PC-3 (cell line): ENCODE data around the gene TRPM5. TPM values are rescaled to one million over a fixed set of nuclear protein-coding genes. Genes with fewer than 3 reads are reported as not detected.

ENCODE experiments used
- ATAC-seq: fragments of 200-7000 bp; cut with Tn5 transposase; 2 replicates; pipeline ENCODE4 v1.9.1; 2020; ENCODE audit warnings: mild to moderate bottlenecking, moderate library complexity
- BruUV-seq: library from RNA; stranded (reverse); fragments of 400-500 nt; replicated peaks from 2 replicates; lab custom pipeline; 2021; lab: Mats Ljungman, UMichigan
- CTCF ChIA-PET: fragments of 300-600 bp; sonication (Branson Sonifier 250); formaldehyde crosslinking; loops from one replicate; lab custom pipeline; 2022; ENCODE audit warnings: antibody characterized with exemption; lab: Charles Lee
- POLR2A ChIA-PET: fragments of 300-600 bp; sonication (Branson Sonifier 250); formaldehyde crosslinking; loops from one replicate; lab custom pipeline; 2022; ENCODE audit warnings: antibody characterized with exemption; ENCODE audit not compliant: unreplicated experiment; lab: Charles Lee
- DNase-seq: peaks from one replicate; pipeline ENCODE4 v3.0.0-alpha.2; 2015
- H2AFZ ChIP-seq: fragments of 300-600 bp; sonication (generic); 2 replicates; pipeline ENCODE4 v1.6.0; 2016; ENCODE audit warnings: antibody characterized with exemption, low read length
- H3F3A ChIP-seq: fragments of 300-600 bp; sonication (generic); one replicate; pipeline ENCODE4 v1.6.0; 2017; ENCODE audit warnings: antibody characterized with exemption, low read length, control low read depth, mild to moderate bottlenecking; ENCODE audit not compliant: unreplicated experiment
- H3K27ac ChIP-seq: fragments of 300-600 bp; sonication (generic); 2 replicates; pipeline ENCODE4 v1.5.1; 2016; ENCODE audit warnings: mild to moderate bottlenecking, low read length
- H3K27me3 ChIP-seq: fragments of 300-600 bp; sonication (generic); 2 replicates; pipeline ENCODE4 v1.6.1; 2016; ENCODE audit warnings: low read length, mixed read lengths
- H3K36me3 ChIP-seq: fragments of 300-600 bp; sonication (generic); 2 replicates; pipeline ENCODE4 v1.6.1; 2016; ENCODE audit warnings: low read depth, mixed run types, low read length, mixed read lengths
- H3K4me1 ChIP-seq: fragments of 300-600 bp; sonication (generic); 2 replicates; pipeline ENCODE4 v1.5.1; 2016; ENCODE audit warnings: low read length; ENCODE audit not compliant: insufficient read depth
- H3K4me2 ChIP-seq: fragments of 300-600 bp; sonication (generic); 2 replicates; pipeline ENCODE4 v1.6.0; 2016; ENCODE audit warnings: low read length
- H3K4me3 ChIP-seq: fragments of 300-600 bp; sonication (generic); 2 replicates; pipeline ENCODE4 v1.5.1; 2016; ENCODE audit warnings: mild to moderate bottlenecking, low read length, mixed read lengths
- H3K79me2 ChIP-seq: fragments of 300-600 bp; sonication (generic); 2 replicates; pipeline ENCODE4 v1.6.1; 2017; ENCODE audit warnings: low read length, mixed read lengths
- H3K9ac ChIP-seq: fragments of 300-600 bp; sonication (generic); 2 replicates; pipeline ENCODE4 v1.6.0; 2016; ENCODE audit warnings: mild to moderate bottlenecking, low read length
- H3K9me2 ChIP-seq: fragments of 300-600 bp; sonication (generic); replicated peaks from 2 replicates; pipeline ENCODE4 v1.6.1; 2016; ENCODE audit warnings: mixed run types, low read length, mixed read lengths
- H3K9me3 ChIP-seq: fragments of 300-600 bp; sonication (generic); 2 replicates; pipeline ENCODE4 v1.6.1; 2016; ENCODE audit warnings: low read length, mixed read lengths
- H4K20me1 ChIP-seq: fragments of 300-600 bp; sonication (generic); 2 replicates; pipeline ENCODE4 v1.6.1; 2016; ENCODE audit warnings: low read length, mixed read lengths
- EZH2 ChIP-seq: fragments of 300-600 bp; sonication (generic); IDR thresholded peaks from one replicate; pipeline ENCODE4 v1.6.1; 2017; ENCODE audit warnings: antibody characterized with exemption, mild to moderate bottlenecking, low read length; ENCODE audit not compliant: unreplicated experiment
- EZH2phosphoT487 ChIP-seq: fragments of 300-600 bp; sonication (generic); IDR thresholded peaks from 2 replicates; pipeline ENCODE4 v1.6.1; 2018; ENCODE audit warnings: mild to moderate bottlenecking, antibody characterized with exemption, low read length, borderline replicate concordance
- intact Hi-C: fragments of 100-400 bp; cut with micrococcal nuclease; formaldehyde crosslinking; loops from 2 replicates; pipeline ENCODE4 v1.9.0; 2023
- total RNA-seq: library from RNA; depleted of rRNA; stranded (reverse); fragments of >200 nt; gene quantifications from 2 replicates; pipeline ENCODE4 v1.2.3, GENCODE V29; 2014
- TF ChIP-seq, protein P1 (sequence below): fragments of 300-600 bp; sonication (generic); conservative IDR thresholded peaks from 2 replicates; pipeline ENCODE4 v1.5.1; 2017; ENCODE audit warnings: antibody characterized with exemption, low read depth, mild to moderate bottlenecking, low read length

TRPM5 gene
- total RNA-seq, 1 experiment from 2014 or later: not detected

GRCh38 chr11:2440646-2441045 is 3.7 kb downstream of the TRPM5 start:
- Histone ChIP-seq H3K9me3 (no peaks in the 10 kb centered on the region), H3K4me1 (no peaks in the 10 kb centered on the region), H3K9ac (no peak overlapping the region), H3K27ac (no peak overlapping the region), H3K9me2 (no peaks in the 10 kb centered on the region), H4K20me1 (no peaks in the 10 kb centered on the region), H3K4me3 (no peak overlapping the region), H3F3A (no peaks in the 10 kb centered on the region), H3K27me3 (peaks cover 4% of the 10 kb centered on the region; the same call in 1 of the 2 replicates), H3K79me2 (no peaks in the 10 kb centered on the region), H3K36me3 (no peaks in the 10 kb centered on the region), H2AFZ (no peak overlapping the region), H3K4me2 (no peak overlapping the region)
- POLR2A ChIA-PET: no interaction called here
- CTCF ChIA-PET: no interaction called here
- ATAC-seq: no peak
- BruUV-seq: no TSS peak
- DNase-seq: no peak
- TF ChIP-seq, protein P1, sequence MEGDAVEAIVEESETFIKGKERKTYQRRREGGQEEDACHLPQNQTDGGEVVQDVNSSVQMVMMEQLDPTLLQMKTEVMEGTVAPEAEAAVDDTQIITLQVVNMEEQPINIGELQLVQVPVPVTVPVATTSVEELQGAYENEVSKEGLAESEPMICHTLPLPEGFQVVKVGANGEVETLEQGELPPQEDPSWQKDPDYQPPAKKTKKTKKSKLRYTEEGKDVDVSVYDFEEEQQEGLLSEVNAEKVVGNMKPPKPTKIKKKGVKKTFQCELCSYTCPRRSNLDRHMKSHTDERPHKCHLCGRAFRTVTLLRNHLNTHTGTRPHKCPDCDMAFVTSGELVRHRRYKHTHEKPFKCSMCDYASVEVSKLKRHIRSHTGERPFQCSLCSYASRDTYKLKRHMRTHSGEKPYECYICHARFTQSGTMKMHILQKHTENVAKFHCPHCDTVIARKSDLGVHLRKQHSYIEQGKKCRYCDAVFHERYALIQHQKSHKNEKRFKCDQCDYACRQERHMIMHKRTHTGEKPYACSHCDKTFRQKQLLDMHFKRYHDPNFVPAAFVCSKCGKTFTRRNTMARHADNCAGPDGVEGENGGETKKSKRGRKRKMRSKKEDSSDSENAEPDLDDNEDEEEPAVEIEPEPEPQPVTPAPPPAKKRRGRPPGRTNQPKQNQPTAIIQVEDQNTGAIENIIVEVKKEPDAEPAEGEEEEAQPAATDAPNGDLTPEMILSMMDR: no peak
- TF ChIP-seq EZH2phosphoT487: no peak
- intact Hi-C loops: no loop called here

- DNase-seq: no peak
- no peaks in the 10 kb centered on the region for H4K20me1 ChIP-seq
- no peak overlapping the region for H3K4me2 ChIP-seq
- no peaks in the 10 kb centered on the region for H3K79me2 ChIP-seq
- H3K27ac ChIP-seq: no peak overlapping the region
- H3K27me3 ChIP-seq: no peaks in the 10 kb centered on the region
- BruUV-seq: no TSS peak
- intact Hi-C loops: no loop called here
- POLR2A ChIA-PET: no interaction called here
- H3K4me1 ChIP-seq: no peaks in the 10 kb centered on the region
- no peaks in the 10 kb centered on the region for H3F3A ChIP-seq
- H3K9me3 ChIP-seq: no peaks in the 10 kb centered on the region
- H2AFZ ChIP-seq: no peak overlapping the region
- TF ChIP-seq, protein P1: no peak
- TF ChIP-seq EZH2phosphoT487: no peak
- TF ChIP-seq EZH2: no peak
- CTCF ChIA-PET: no interaction called here
- no peak overlapping the region for H3K4me3 ChIP-seq
- no peak for ATAC-seq
- no peaks in the 10 kb centered on the region for H3K36me3 ChIP-seq
- no peaks in the 10 kb centered on the region for H3K9me2 ChIP-seq
- H3K9ac ChIP-seq: no peak overlapping the region
Measured at GRCh38 chr11:2439820-2440219, 4.5 kb downstream of the TRPM5 start.

- intact Hi-C loops: no loop called here
- no peak for DNase-seq
- no peaks in the 10 kb centered on the region for H3F3A ChIP-seq
- no peak overlapping the region for H3K4me2 ChIP-seq
- no peak overlapping the region for H3K4me3 ChIP-seq
- H3K4me1 ChIP-seq: no peaks in the 10 kb centered on the region
- no TSS peak for BruUV-seq
- ATAC-seq: no peak
- ChIA-PET POLR2A (no interaction called here), CTCF (no interaction called here)
- TF ChIP-seq, protein P1: no peak
- no peak for TF ChIP-seq EZH2
- no peak for TF ChIP-seq EZH2phosphoT487
- H3K79me2 ChIP-seq: no peaks in the 10 kb centered on the region
- no peak overlapping the region for H2AFZ ChIP-seq
- H3K9ac ChIP-seq: no peak overlapping the region
- H3K27me3 ChIP-seq: no peaks in the 10 kb centered on the region
- H3K9me2 ChIP-seq: no peaks in the 10 kb centered on the region
- H4K20me1 ChIP-seq: no peaks in the 10 kb centered on the region
- no peaks in the 10 kb centered on the region for H3K9me3 ChIP-seq
- H3K27ac ChIP-seq: no peak overlapping the region
- no peaks in the 10 kb centered on the region for H3K36me3 ChIP-seq
Measured at GRCh38 chr11:2437516-2437915, 6.8 kb downstream of the TRPM5 start.
